HG02840 (cell line): ENCODE measurements around the gene CHRM4.

ENCODE experiments used
- ATAC-seq: cut with Tn5 transposase; IDR thresholded peaks from one replicate; pipeline ENCODE4 v1.9.1; 2021; ENCODE audit warnings: mild to moderate bottlenecking, moderate library complexity, moderate number of reproducible peaks; ENCODE audit not compliant: unreplicated experiment, low FRiP score

Gene CHRM4

GRCh38 chr11:46334211-46334610 is 57.4 kb downstream of the CHRM4 start:
- ATAC-seq: no peak
